Measurements from ENCODE around the gene CDH16. TPM values are rescaled to one million over a fixed set of nuclear protein-coding genes. Genes with fewer than 3 reads are reported as not detected.
"Not testable (repeated sequence)": the region's sequence is repeated elsewhere in the genome, so short reads cannot be mapped to it uniquely, and the experiment has no call there.

Gene CDH16
- total and polyA plus RNA-seq, 9 donors, result 0.04 to 1.7 (median 0.11) TPM; not detected in 2

GRCh38 chr16:66874079-66874775 lies 44.5 kb downstream of the CDH16 start:
- H3K4me1 ChIP-seq (ENCODE audit: control insufficient read depth, insufficient read depth, low read length), result peaks cover 6% of the 10 kb centered on the region
- no peaks in the 10 kb centered on the region for H3K36me3 ChIP-seq (ENCODE audit: control insufficient read depth, insufficient read depth, low read length)
- H3K9me3 ChIP-seq (replicated peaks; ENCODE audit: control insufficient read depth, low read depth, low read length), result no peaks in the 10 kb centered on the region
- no peak overlapping the region for H3K27ac ChIP-seq (ENCODE audit: low read length)
- no peak overlapping the region for H3K4me3 ChIP-seq (ENCODE audit: low read length)
- WGBS (ENCODE audit: insufficient coverage), result no CpG with 5 or more reads among the region's 1 CpG
- no peak for DNase-seq
- H3K27me3 ChIP-seq (ENCODE audit: control insufficient read depth, insufficient read depth, low read length), result peaks cover 20% of the 10 kb centered on the region

DNA sequence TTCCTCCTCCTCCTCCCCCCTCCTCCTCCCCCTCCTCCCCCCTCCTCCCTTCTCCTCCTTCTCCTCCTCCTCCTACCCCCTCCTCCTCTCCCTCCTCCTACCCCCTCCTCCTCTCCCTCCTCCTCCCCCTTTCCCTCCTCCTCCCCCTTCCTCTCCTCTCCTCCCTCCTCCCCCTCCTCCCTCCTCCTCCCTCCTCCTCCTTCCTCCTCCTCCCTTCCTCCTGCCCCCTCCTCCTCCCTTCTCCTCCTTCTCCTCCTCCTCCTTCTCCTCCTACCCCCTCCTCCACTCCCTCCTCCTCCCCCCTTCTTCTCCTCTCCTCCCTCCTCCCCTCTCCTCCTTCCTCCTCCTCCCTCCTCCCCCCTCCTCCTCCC lies 45.0 kb downstream of the CDH16 start:
- Histone ChIP-seq H3K27ac (ENCODE audit: low read length) (no peak overlapping the region), H3K4me3 (ENCODE audit: low read length) (no peak overlapping the region), H3K27me3 (ENCODE audit: control insufficient read depth, insufficient read depth, low read length) (peaks cover 17% of the 10 kb centered on the region), H3K9me3 (replicated peaks; ENCODE audit: control insufficient read depth, low read depth, low read length) (no peaks in the 10 kb centered on the region), H3K4me1 (ENCODE audit: control insufficient read depth, insufficient read depth, low read length) (peaks cover 6% of the 10 kb centered on the region), H3K36me3 (ENCODE audit: control insufficient read depth, insufficient read depth, low read length) (no peaks in the 10 kb centered on the region)
- no peak for DNase-seq

- 2% methylated on average over 30 of the region's 39 CpGs for WGBS (ENCODE audit: insufficient coverage)
- Histone ChIP-seq H3K27me3 (ENCODE audit: control insufficient read depth, insufficient read depth, low read length) (peaks cover 12% of the 10 kb centered on the region), H3K4me1 (ENCODE audit: control insufficient read depth, insufficient read depth, low read length) (peaks cover 6% of the 10 kb centered on the region), H3K36me3 (ENCODE audit: control insufficient read depth, insufficient read depth, low read length) (no peaks in the 10 kb centered on the region), H3K9me3 (replicated peaks; ENCODE audit: control insufficient read depth, low read depth, low read length) (no peaks in the 10 kb centered on the region), H3K4me3 (ENCODE audit: low read length) (peak overlapping the region; percentile 31), H3K27ac (ENCODE audit: low read length) (no peak overlapping the region)
- peak; percentile 88 for DNase-seq
These were observed 45.6 kb downstream of the CDH16 start for GRCh38 chr16:66872943-66873684.

DNA sequence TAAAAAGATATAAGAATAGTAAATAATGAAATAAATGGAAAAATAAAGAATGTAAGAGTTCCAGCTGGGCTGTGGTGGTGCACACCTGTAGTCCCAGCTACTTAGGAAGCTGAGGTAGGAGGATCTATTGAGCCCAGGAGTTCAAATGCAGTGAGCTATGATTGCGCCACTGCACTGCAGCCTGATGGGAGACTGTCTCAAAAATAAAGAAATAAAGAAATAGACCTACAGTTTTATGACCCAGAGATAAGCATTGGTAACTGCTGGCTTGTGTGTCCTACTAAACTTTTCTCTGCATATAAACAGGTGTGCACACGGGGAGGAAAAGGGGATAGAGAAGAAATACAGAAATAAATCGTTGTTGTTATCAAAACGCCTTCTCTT lies 46.1 kb downstream of the CDH16 start:
- Histone ChIP-seq H3K27ac (ENCODE audit: low read length) (no peak overlapping the region), H3K9me3 (replicated peaks; ENCODE audit: control insufficient read depth, low read depth, low read length) (no peaks in the 10 kb centered on the region), H3K4me1 (ENCODE audit: control insufficient read depth, insufficient read depth, low read length) (peaks cover 6% of the 10 kb centered on the region), H3K4me3 (ENCODE audit: low read length) (no peak overlapping the region), H3K36me3 (ENCODE audit: control insufficient read depth, insufficient read depth, low read length) (no peaks in the 10 kb centered on the region), H3K27me3 (ENCODE audit: control insufficient read depth, insufficient read depth, low read length) (peaks cover 11% of the 10 kb centered on the region)
- 17% methylated on average over 2 of the region's 4 CpGs for WGBS (ENCODE audit: insufficient coverage)
- DNase-seq, result no peak

DNA sequence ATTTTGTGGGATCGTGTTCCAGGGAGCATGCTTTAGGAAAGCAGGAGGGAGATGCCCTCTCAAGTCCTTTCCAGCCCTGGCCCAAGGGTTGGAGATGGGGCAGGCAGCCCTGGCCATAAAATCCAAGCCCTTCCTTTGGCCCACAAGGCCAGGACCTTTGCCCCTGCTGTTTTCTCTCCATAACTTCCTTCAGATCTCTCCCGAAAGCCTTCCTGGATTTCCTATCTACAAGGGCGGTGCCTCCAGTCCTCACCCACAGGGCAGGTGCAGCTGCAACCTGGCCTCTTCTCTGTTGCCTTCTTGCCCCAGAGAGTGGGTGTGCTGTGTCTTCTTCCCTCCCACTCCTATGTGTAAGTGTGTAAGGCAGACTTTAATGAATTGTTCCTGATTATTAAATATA lies 46.8 kb downstream of the CDH16 start:
- Histone ChIP-seq H3K36me3 (ENCODE audit: control insufficient read depth, insufficient read depth, low read length) (no peaks in the 10 kb centered on the region), H3K4me3 (ENCODE audit: low read length) (no peak overlapping the region), H3K9me3 (replicated peaks; ENCODE audit: control insufficient read depth, low read depth, low read length) (no peaks in the 10 kb centered on the region), H3K4me1 (ENCODE audit: control insufficient read depth, insufficient read depth, low read length) (peaks cover 6% of the 10 kb centered on the region), H3K27ac (ENCODE audit: low read length) (no peak overlapping the region), H3K27me3 (ENCODE audit: control insufficient read depth, insufficient read depth, low read length) (peaks cover 11% of the 10 kb centered on the region)
- WGBS (ENCODE audit: insufficient coverage), result no CpG with 5 or more reads among the region's 3 CpGs
- DNase-seq, result no peak

GRCh38 chr16:66871363-66871762 lies 47.3 kb downstream of the CDH16 start:
- H3K9me3 ChIP-seq (replicated peaks; ENCODE audit: control insufficient read depth, low read depth, low read length); H3K4me1 ChIP-seq (ENCODE audit: control insufficient read depth, insufficient read depth, low read length); H3K27ac ChIP-seq (ENCODE audit: low read length); DNase-seq; H3K36me3 ChIP-seq (ENCODE audit: control insufficient read depth, insufficient read depth, low read length); H3K4me3 ChIP-seq (ENCODE audit: low read length): not testable (repeated sequence)
- WGBS (ENCODE audit: insufficient coverage), result 91% methylated on average over 2 of the region's 2 CpGs
- peaks cover 11% of the 10 kb centered on the region for H3K27me3 ChIP-seq (ENCODE audit: control insufficient read depth, insufficient read depth, low read length)

- no peaks in the 10 kb centered on the region for H3K36me3 ChIP-seq (ENCODE audit: control insufficient read depth, insufficient read depth, low read length)
- H3K27me3 ChIP-seq (ENCODE audit: control insufficient read depth, insufficient read depth, low read length), result peaks cover 11% of the 10 kb centered on the region
- WGBS (ENCODE audit: insufficient coverage), result no CpG with 5 or more reads among the region's 1 CpG
- no peak for DNase-seq
- peaks cover 6% of the 10 kb centered on the region for H3K4me1 ChIP-seq (ENCODE audit: control insufficient read depth, insufficient read depth, low read length)
- no peak overlapping the region for H3K27ac ChIP-seq (ENCODE audit: low read length)
- H3K4me3 ChIP-seq (ENCODE audit: low read length), result no peak overlapping the region
- no peaks in the 10 kb centered on the region for H3K9me3 ChIP-seq (replicated peaks; ENCODE audit: control insufficient read depth, low read depth, low read length)
These were observed 49.3 kb downstream of the CDH16 start for GRCh38 chr16:66869424-66869823.

DNA sequence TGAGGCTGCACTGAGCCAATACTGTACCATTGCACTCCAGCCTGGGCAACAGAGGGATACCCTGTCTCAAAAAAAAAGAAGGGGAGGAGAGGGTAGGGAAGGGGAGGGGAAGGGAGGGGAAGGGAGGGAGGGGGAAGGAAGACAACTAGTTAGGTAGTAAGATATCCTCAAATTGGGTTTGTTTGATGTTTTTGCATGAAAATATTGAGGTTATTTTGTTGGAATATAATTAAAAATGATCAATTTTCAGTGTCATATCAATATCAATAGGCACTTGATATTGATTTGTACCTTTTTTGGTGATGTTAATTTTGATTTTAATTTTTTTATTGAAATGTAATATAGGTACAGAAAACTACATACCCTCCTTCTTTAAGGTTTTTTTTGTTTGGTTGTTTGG lies 55.0 kb downstream of the CDH16 start:
- Histone ChIP-seq H3K36me3 (ENCODE audit: control insufficient read depth, insufficient read depth, low read length) (no peaks in the 10 kb centered on the region), H3K27me3 (ENCODE audit: control insufficient read depth, insufficient read depth, low read length) (no peaks in the 10 kb centered on the region), H3K9me3 (replicated peaks; ENCODE audit: control insufficient read depth, low read depth, low read length) (no peaks in the 10 kb centered on the region), H3K4me3 (ENCODE audit: low read length) (no peak overlapping the region), H3K27ac (ENCODE audit: low read length) (no peak overlapping the region), H3K4me1 (ENCODE audit: control insufficient read depth, insufficient read depth, low read length) (peaks cover 6% of the 10 kb centered on the region)
- no peak for DNase-seq

DNA sequence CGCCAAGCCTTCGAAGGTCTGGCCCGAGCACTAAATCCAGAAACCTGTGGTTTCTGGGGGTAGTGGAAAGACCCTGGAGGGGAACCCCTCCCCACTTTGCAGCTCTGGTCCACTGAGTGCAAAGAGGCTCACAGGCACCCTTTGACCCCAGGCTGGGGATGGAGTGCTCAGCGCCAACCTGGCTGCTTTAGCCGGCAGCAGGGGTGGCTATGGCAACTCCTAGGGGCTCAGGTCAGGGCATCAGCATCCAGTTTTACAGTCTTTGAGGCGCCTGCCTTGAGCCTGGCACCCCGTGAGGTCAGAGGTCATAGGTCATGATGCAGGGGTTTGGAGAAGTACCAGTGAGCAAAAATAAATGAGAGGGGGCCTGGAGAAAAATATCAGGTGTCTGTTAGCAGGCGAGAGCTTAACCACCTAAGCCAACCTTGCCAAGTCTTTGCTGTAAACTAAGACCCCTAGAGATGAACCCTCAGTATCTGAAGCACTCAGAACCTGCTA lies 56.6 kb downstream of the CDH16 start:
- peaks cover 6% of the 10 kb centered on the region for H3K4me1 ChIP-seq (ENCODE audit: control insufficient read depth, insufficient read depth, low read length)
- H3K4me3 ChIP-seq (ENCODE audit: low read length), result no peak overlapping the region
- no peaks in the 10 kb centered on the region for H3K27me3 ChIP-seq (ENCODE audit: control insufficient read depth, insufficient read depth, low read length)
- H3K9me3 ChIP-seq (replicated peaks; ENCODE audit: control insufficient read depth, low read depth, low read length), result no peaks in the 10 kb centered on the region
- DNase-seq, result no peak
- no peak overlapping the region for H3K27ac ChIP-seq (ENCODE audit: low read length)
- H3K36me3 ChIP-seq (ENCODE audit: control insufficient read depth, insufficient read depth, low read length), result no peaks in the 10 kb centered on the region
- WGBS (ENCODE audit: insufficient coverage), result 56% methylated on average over 6 of the region's 8 CpGs

GRCh38 chr16:66859397-66860068 lies 59.2 kb downstream of the CDH16 start:
- no peak overlapping the region for H3K4me3 ChIP-seq (ENCODE audit: low read length)
- H3K27ac ChIP-seq (ENCODE audit: low read length), result no peak overlapping the region
- peaks cover 6% of the 10 kb centered on the region for H3K4me1 ChIP-seq (ENCODE audit: control insufficient read depth, insufficient read depth, low read length)
- no peaks in the 10 kb centered on the region for H3K36me3 ChIP-seq (ENCODE audit: control insufficient read depth, insufficient read depth, low read length)
- no CpG with 5 or more reads among the region's 3 CpGs for WGBS (ENCODE audit: insufficient coverage)
- no peaks in the 10 kb centered on the region for H3K27me3 ChIP-seq (ENCODE audit: control insufficient read depth, insufficient read depth, low read length)
- H3K9me3 ChIP-seq (replicated peaks; ENCODE audit: control insufficient read depth, low read depth, low read length), result no peaks in the 10 kb centered on the region
- DNase-seq, result no peak

Measured in muscle of leg (tissue), 11 donors.